Smooth muscle cell (in vitro differentiated cells): ENCODE measurements around the gene AKAP13. TPM values are rescaled to one million over a fixed set of nuclear protein-coding genes. Genes with fewer than 3 reads are reported as not detected.

Source experiments
- DNase-seq: peaks from one replicate; lab custom pipeline; 2025; ENCODE audit not compliant: unreplicated experiment; lab: John Stamatoyannopoulos, UW
- H2AFZ ChIP-seq: fragments of 200-600 bp; sonication (generic); 2 replicates; pipeline ENCODE4 v1.6.0; 2016; ENCODE audit warnings: antibody characterized with exemption, low read depth, mild to moderate bottlenecking
- H3F3A ChIP-seq: fragments of 200-600 bp; sonication (generic); 2 replicates; pipeline ENCODE4 v1.6.0; 2017; ENCODE audit warnings: antibody characterized with exemption, low read depth
- H3K27ac ChIP-seq: fragments of 200-600 bp; sonication (generic); 2 replicates; pipeline ENCODE4 v1.5.1; 2016; ENCODE audit warnings: low read depth, mild to moderate bottlenecking
- H3K27me3 ChIP-seq: fragments of 200-600 bp; sonication (generic); 2 replicates; pipeline ENCODE4 v1.6.1; 2016; ENCODE audit warnings: low read depth, mild to moderate bottlenecking
- H3K36me3 ChIP-seq: fragments of 200-600 bp; sonication (generic); 2 replicates; pipeline ENCODE4 v1.5.1; 2016; ENCODE audit warnings: low read depth
- H3K4me1 ChIP-seq: fragments of 200-600 bp; sonication (generic); 2 replicates; pipeline ENCODE4 v1.5.1; 2016; ENCODE audit warnings: low read depth
- H3K4me2 ChIP-seq: fragments of 200-600 bp; sonication (generic); 2 replicates; pipeline ENCODE4 v1.6.0; 2016; ENCODE audit warnings: mild to moderate bottlenecking
- H3K4me3 ChIP-seq: fragments of 200-600 bp; sonication (generic); 2 replicates; pipeline ENCODE4 v1.5.1; 2016; ENCODE audit warnings: mild to moderate bottlenecking
- H3K79me2 ChIP-seq: fragments of 200-600 bp; sonication (generic); 2 replicates; pipeline ENCODE4 v1.6.0; 2016; ENCODE audit warnings: low read depth, mild to moderate bottlenecking
- H3K9ac ChIP-seq: fragments of 200-600 bp; sonication (generic); 2 replicates; pipeline ENCODE4 v1.6.0; 2016; ENCODE audit warnings: low read depth
- H3K9me3 ChIP-seq: fragments of 200-600 bp; sonication (generic); replicated peaks from 2 replicates; pipeline ENCODE4 v1.5.1; 2016; ENCODE audit warnings: low read depth
- H4K20me1 ChIP-seq: fragments of 200-600 bp; sonication (generic); 2 replicates; pipeline ENCODE4 v1.6.0; 2016; ENCODE audit warnings: low read depth
- WGBS: methylation state at CpG from one replicate; pipeline ENCODE4 v1.1.7; 2016; ENCODE audit warnings: low lambda C conversion rate; 5-methylcytosine and 5-hydroxymethylcytosine counted together
- polyA plus RNA-seq: library from polyadenylated mRNA; unstranded; fragments of >200 nt; fragmentation: Nextera tagmentation; extraction: Ambion mirVana; gene quantifications from 2 replicates; pipeline ENCODE4 v1.2.1, GENCODE V29; 2016
- total RNA-seq: library from RNA; depleted of rRNA; stranded (reverse); fragments of >200 nt; gene quantifications from 2 replicates; pipeline ENCODE4 v1.2.3, GENCODE V29; 2014
- TF ChIP-seq, protein P1 (sequence below): fragments of 200-600 bp; sonication (generic); IDR thresholded peaks from 2 replicates; pipeline ENCODE4 v1.5.1; 2017; ENCODE audit warnings: borderline replicate concordance, mild to moderate bottlenecking, antibody characterized with exemption; ENCODE audit not compliant: insufficient read depth, poor library complexity, severe bottlenecking

AKAP13 gene
- total and polyA plus RNA-seq, 2 experiments from 2014 or later: 43.3 to 63.5 TPM

GRCh38 chr15:85404176-85404917 is 23.9 kb downstream of the AKAP13 start:
- Histone ChIP-seq H4K20me1 (peaks cover 78% of the 10 kb centered on the region), H3K27me3 (no peaks in the 10 kb centered on the region), H3F3A (peaks cover 7% of the 10 kb centered on the region), H3K36me3 (no peaks in the 10 kb centered on the region), H3K79me2 (peaks cover 100% of the 10 kb centered on the region), H3K27ac (peak overlapping the region; percentile 84), H2AFZ (no peak overlapping the region), H3K9ac (peak overlapping the region; percentile 22), H3K9me3 (no peaks in the 10 kb centered on the region), H3K4me2 (peak overlapping the region; percentile 61), H3K4me1 (peaks cover 50% of the 10 kb centered on the region), H3K4me3 (no peak overlapping the region)
- TF ChIP-seq, protein P1, sequence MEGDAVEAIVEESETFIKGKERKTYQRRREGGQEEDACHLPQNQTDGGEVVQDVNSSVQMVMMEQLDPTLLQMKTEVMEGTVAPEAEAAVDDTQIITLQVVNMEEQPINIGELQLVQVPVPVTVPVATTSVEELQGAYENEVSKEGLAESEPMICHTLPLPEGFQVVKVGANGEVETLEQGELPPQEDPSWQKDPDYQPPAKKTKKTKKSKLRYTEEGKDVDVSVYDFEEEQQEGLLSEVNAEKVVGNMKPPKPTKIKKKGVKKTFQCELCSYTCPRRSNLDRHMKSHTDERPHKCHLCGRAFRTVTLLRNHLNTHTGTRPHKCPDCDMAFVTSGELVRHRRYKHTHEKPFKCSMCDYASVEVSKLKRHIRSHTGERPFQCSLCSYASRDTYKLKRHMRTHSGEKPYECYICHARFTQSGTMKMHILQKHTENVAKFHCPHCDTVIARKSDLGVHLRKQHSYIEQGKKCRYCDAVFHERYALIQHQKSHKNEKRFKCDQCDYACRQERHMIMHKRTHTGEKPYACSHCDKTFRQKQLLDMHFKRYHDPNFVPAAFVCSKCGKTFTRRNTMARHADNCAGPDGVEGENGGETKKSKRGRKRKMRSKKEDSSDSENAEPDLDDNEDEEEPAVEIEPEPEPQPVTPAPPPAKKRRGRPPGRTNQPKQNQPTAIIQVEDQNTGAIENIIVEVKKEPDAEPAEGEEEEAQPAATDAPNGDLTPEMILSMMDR: no peak
- WGBS: 68% methylated on average over 4 of the region's 4 CpGs
- no peak for DNase-seq

GRCh38 chr15:85404918-85405866 is 24.8 kb downstream of the AKAP13 start:
- H4K20me1 ChIP-seq: peaks cover 71% of the 10 kb centered on the region
- H3K79me2 ChIP-seq: peaks cover 100% of the 10 kb centered on the region
- TF ChIP-seq, protein P1: no peak
- no peaks in the 10 kb centered on the region for H3K9me3 ChIP-seq
- H2AFZ ChIP-seq: no peak overlapping the region
- WGBS: 67% methylated on average over 7 of the region's 7 CpGs
- no peak overlapping the region for H3K4me3 ChIP-seq
- DNase-seq: no peak
- peak overlapping the region; percentile 61 for H3K4me2 ChIP-seq
- peak overlapping the region; percentile 22 for H3K9ac ChIP-seq
- no peaks in the 10 kb centered on the region for H3K27me3 ChIP-seq
- H3K36me3 ChIP-seq: no peaks in the 10 kb centered on the region
- peak overlapping the region; percentile 84 for H3K27ac ChIP-seq
- peaks cover 50% of the 10 kb centered on the region for H3K4me1 ChIP-seq
- H3F3A ChIP-seq: peaks cover 7% of the 10 kb centered on the region

GRCh38 chr15:85406916-85407315 is 26.5 kb downstream of the AKAP13 start:
- Histone ChIP-seq H3F3A (peaks cover 7% of the 10 kb centered on the region), H4K20me1 (peaks cover 63% of the 10 kb centered on the region), H3K9ac (no peak overlapping the region), H3K4me3 (no peak overlapping the region), H3K4me2 (peak overlapping the region; percentile 51), H3K36me3 (no peaks in the 10 kb centered on the region), H3K9me3 (no peaks in the 10 kb centered on the region), H3K27ac (peak overlapping the region; percentile 84), H3K4me1 (peaks cover 41% of the 10 kb centered on the region), H2AFZ (no peak overlapping the region), H3K27me3 (no peaks in the 10 kb centered on the region), H3K79me2 (peaks cover 100% of the 10 kb centered on the region)
- TF ChIP-seq, protein P1: no peak
- 82% methylated on average over 4 of the region's 4 CpGs for WGBS
- DNase-seq: no peak
